Transverse colon (tissue), 4 donors: Measurements from ENCODE around the gene LRFN2.

Experiments used
- POLR2A ChIP-seq: fragments of 450-650 bp; IDR thresholded peaks from one replicate; pipeline ENCODE4 v1.6.1; 2016; ENCODE audit warnings: antibody characterized with exemption, mild to moderate bottlenecking, moderate library complexity
- POLR2AphosphoS5 ChIP-seq, 3 donors: sonication (generic); formaldehyde crosslinking; IDR thresholded peaks; one replicate each; pipeline ENCODE4 v1.6.1; 2016; ENCODE audit warnings: antibody characterized with exemption in 3 of 3
- TF ChIP-seq, protein P1 (sequence below), 5 experiments: fragments of 200-600 bp in 3 of 5; fragments of 450-650 bp in 2 of 5; sonication (generic) in 3 of 5; IDR thresholded peaks; 1 replicate in 2 of 5; 2 replicates in 3 of 5; pipeline ENCODE4 v1.5.1; 2016 to 2017; ENCODE audit warnings: antibody characterized with exemption in 5 of 5, inconsistent platforms in 3 of 5, mild to moderate bottlenecking in 2 of 5, moderate library complexity in 1 of 5

DNA sequence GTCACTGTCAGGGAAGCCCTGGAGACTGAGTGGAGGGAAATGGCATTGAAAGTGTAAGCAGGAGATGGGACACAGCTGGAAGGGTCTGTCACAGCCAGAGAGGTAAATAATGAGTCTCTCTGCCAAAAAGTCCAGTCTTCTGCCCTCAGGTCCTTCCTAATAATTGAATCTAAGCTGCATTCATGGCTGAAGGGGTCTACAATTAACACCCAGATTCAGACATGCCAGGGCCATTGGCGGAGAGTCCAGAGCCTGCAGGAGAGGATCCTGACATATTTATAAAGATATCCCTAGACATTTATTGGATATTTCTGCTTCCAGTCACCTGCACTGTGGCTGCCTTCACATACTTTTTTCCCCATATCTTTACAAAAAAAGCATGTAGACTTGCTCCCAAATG lies 89.0 kb downstream of the LRFN2 start:
- TF ChIP-seq, protein P1, sequence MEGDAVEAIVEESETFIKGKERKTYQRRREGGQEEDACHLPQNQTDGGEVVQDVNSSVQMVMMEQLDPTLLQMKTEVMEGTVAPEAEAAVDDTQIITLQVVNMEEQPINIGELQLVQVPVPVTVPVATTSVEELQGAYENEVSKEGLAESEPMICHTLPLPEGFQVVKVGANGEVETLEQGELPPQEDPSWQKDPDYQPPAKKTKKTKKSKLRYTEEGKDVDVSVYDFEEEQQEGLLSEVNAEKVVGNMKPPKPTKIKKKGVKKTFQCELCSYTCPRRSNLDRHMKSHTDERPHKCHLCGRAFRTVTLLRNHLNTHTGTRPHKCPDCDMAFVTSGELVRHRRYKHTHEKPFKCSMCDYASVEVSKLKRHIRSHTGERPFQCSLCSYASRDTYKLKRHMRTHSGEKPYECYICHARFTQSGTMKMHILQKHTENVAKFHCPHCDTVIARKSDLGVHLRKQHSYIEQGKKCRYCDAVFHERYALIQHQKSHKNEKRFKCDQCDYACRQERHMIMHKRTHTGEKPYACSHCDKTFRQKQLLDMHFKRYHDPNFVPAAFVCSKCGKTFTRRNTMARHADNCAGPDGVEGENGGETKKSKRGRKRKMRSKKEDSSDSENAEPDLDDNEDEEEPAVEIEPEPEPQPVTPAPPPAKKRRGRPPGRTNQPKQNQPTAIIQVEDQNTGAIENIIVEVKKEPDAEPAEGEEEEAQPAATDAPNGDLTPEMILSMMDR (IDR thresholded peaks at IDR 0.05) = no peak
- TF ChIP-seq POLR2AphosphoS5 (IDR thresholded peaks at IDR 0.05) = no peak
- no peak for TF ChIP-seq POLR2A
